GM12801 (cell line): ENCODE measurements around the gene RABL6.

Experiments
- CTCF ChIP-seq: IDR thresholded peaks from one replicate; pipeline ENCODE4 v1.5.1; 2011; ENCODE audit warnings: control low read depth; ENCODE audit not compliant: insufficient read length; ENCODE audit errors: extremely low read depth

Gene RABL6

DNA sequence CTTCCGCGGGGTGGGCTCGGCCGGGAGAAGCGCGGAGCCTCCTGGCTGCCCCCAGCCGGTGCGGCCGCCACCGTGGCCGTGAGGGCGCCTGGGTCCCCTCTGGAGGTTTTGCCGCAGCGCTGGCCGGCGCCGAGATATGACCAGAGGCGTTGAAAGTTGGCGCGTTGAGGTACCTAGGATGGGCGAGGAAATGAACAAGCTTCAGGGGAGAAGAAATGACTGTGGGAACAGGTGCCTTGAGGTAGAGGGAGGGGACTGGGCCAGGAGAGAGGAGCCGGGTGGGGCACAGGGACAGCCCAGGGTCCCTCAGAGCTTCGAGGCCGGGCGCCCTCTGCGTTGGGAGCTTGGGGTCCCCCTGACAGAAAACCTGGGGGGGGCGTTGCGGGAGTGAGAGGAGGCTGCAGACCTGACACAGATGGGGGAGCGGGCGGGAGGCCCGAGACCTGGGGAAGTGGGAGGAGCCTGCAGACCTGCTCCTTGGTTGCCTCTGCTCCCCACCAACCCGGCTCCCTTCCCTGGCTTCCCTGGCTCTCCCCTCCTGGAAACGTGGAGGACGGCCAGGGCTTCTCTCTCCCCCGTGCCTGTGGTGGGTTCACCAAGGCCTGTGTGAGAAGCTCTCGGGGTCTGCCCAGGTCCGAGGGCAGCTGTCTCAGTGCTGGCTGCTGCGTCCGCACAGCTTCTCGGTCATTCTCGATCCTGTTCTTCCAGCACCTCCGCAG lies 14.2 kb downstream of the RABL6 start:
- no peak for TF ChIP-seq CTCF

DNA sequence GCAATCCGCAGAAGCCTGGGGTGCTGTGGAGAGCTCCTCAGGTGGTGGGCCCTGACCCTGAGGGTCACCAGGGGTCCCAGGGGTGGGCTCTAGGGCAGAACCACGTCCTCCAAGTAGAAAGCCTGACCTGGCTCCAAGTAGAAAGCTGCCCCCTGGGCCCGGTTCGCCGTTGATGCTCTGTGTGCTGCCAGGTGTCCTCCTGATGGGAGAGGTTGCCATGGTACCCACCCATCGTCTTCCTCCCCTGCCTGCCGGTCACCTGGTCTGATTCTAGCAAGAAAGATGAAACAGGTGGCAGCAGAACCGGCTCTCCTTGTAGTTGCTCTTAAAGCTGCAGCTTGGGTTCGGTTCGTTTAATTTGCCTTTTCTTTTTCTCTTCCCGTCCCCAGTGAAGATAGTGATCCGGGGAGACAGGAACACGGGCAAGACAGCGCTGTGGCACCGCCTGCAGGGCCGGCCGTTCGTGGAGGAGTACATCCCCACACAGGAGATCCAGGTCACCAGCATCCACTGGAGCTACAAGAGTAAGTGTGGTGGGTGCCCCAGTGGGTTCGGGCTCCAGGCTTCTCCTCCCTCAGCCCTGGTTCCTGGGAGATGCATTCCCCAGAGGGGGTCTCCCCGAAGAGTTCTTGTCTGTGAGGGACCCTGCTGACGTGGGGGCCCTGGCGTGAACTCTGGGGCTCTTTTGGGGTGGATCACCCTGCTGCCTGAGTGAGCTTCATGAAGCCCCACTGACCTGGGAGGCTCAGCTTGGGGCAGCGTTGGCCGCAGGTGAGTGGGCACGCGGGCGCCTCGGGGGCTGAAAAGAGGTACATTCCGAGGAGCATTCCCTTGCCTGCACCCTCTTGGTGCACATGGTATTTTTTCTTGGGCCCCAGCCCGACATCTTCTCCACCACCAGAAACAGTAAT lies 15.6 kb downstream of the RABL6 start:
- no peak for TF ChIP-seq CTCF

GRCh38 chr9:136824496-136825225 lies 16.9 kb downstream of the RABL6 start:
- TF ChIP-seq CTCF: no peak

DNA sequence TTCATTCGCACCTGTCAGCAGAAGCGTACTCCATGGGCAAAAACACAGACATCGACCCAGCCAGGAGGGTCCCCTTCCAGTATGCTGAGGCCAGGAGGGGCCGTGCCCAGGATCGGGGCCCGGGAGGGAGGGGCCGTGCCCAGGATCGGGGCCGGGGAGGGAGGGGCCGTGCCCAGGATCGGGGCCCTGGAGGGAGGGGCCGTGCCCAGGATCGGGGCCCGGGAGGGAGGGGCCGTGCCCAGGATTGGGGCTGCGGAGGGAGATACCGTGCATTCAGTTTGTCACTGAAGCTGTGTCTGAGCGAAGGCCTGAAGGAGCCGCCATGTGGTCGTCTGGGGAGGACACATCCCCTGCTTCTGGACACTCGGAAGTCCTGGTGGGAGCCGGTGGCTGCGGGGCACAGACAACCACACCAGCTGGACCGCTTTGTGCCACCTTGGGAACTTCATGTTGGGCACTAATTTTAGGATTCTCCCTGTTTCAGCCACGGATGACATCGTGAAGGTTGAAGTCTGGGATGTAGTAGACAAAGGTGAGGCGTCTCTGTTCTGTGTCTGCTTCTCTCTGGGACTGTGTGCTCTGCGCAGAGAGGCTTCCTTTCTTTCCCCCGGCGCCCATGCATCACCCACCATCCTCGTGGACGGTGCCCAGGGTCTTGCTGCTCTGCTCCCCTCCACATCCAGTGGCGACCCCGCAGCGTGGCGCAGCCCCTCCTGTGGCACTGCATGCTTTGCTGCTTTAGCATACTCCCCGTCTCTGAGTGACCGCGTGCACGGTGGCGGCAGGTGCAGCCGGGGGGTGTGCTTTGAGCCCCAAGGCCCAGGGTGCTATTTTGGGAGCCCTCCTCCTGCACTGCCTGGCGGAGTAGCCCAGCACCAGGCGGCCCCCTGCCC lies 17.8 kb downstream of the RABL6 start:
- TF ChIP-seq CTCF: no peak

DNA sequence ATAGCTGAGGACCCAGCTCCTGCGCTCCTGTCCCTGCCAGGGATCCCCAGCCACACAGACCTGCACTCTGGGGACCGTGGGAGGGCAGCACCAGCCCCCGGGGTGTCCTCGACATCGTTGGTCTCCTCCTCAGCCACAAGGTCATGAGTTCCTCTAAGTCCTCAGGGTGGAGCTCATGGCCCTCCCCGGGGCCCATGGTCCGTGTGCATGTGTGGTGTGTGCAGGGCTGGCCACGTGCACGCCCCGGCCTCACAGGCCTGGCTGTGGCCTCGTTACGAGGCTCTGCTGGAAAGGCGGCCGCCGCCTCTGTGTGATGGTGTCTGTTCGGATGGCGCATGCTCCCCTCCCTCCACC lies 18.4 kb downstream of the RABL6 start:
- TF ChIP-seq CTCF: no peak

- no peak for TF ChIP-seq CTCF
These were observed 19.2 kb downstream of the RABL6 start for GRCh38 chr9:136826703-136827582.
